GM23338 (cell line): ENCODE results near the gene ARMC5. TPM values are rescaled to one million over a fixed set of nuclear protein-coding genes. Genes with fewer than 3 reads are reported as not detected.

Experiments
- ATAC-seq: fragments of 200-7000 bp; cut with Tn5 transposase; 3 replicates; pipeline ENCODE4 v1.9.1; 2020
- DNase-seq: peaks from one replicate; pipeline ENCODE4 v3.0.0-alpha.2; 2015; ENCODE audit warnings: low spot score
- H2AFZ ChIP-seq: fragments of 200-600 bp; sonication (generic); 2 replicates; pipeline ENCODE4 v1.8.0; 2016; ENCODE audit warnings: antibody characterized with exemption, mild to moderate bottlenecking, moderate library complexity
- H3F3A ChIP-seq: fragments of 200-600 bp; sonication (generic); replicated peaks from 2 replicates; pipeline ENCODE4 v1.8.0; 2017; ENCODE audit warnings: antibody characterized with exemption, mixed run types, low read depth
- H3K27ac ChIP-seq: fragments of 200-600 bp; sonication (generic); 2 replicates; pipeline ENCODE4 v1.6.1; 2016; ENCODE audit warnings: low read depth
- H3K27me3 ChIP-seq: fragments of 200-600 bp; sonication (generic); 2 replicates; pipeline ENCODE4 v1.8.0; 2016; ENCODE audit warnings: mild to moderate bottlenecking, mixed run types, moderate library complexity; ENCODE audit not compliant: insufficient read depth
- H3K36me3 ChIP-seq: fragments of 200-600 bp; sonication (generic); 2 replicates; pipeline ENCODE4 v1.8.0; 2016; ENCODE audit warnings: mild to moderate bottlenecking; ENCODE audit not compliant: insufficient read depth
- H3K4me1 ChIP-seq: fragments of 200-600 bp; sonication (generic); 2 replicates; pipeline ENCODE4 v1.8.0; 2016; ENCODE audit warnings: mild to moderate bottlenecking, moderate library complexity; ENCODE audit not compliant: insufficient read depth
- H3K4me2 ChIP-seq: fragments of 200-600 bp; sonication (generic); 2 replicates; pipeline ENCODE4 v1.7.1; 2017; ENCODE audit warnings: mixed run types
- H3K4me3 ChIP-seq: fragments of 200-600 bp; sonication (generic); 2 replicates; pipeline ENCODE4 v1.6.1; 2016; ENCODE audit warnings: mixed run types
- H3K79me2 ChIP-seq: fragments of 200-600 bp; sonication (generic); replicated peaks from 2 replicates; pipeline ENCODE4 v1.8.0; 2017; ENCODE audit warnings: mild to moderate bottlenecking; ENCODE audit not compliant: insufficient read depth
- H3K9me2 ChIP-seq: fragments of 200-600 bp; sonication (generic); 2 replicates; pipeline ENCODE4 v1.8.0; 2017; ENCODE audit not compliant: insufficient read depth
- H4K20me1 ChIP-seq: fragments of 200-600 bp; sonication (generic); replicated peaks from 2 replicates; pipeline ENCODE4 v1.8.0; 2017; ENCODE audit warnings: mild to moderate bottlenecking; ENCODE audit not compliant: insufficient read depth
- H3K27ac Mint-ChIP-seq: 2 replicates; pipeline ENCODE4 v1.8.0; 2020; ENCODE audit warnings: inconsistent platforms, mild to moderate bottlenecking, moderate library complexity, mixed read lengths
- H3K27me3 Mint-ChIP-seq: 3 replicates; pipeline ENCODE4 v1.8.0; 2022; ENCODE audit warnings: low read depth, mild to moderate bottlenecking, moderate library complexity, mixed read lengths, inconsistent platforms; ENCODE audit not compliant: insufficient read depth, poor library complexity
- H3K36me3 Mint-ChIP-seq: 3 replicates; pipeline ENCODE4 v1.8.0; 2021; ENCODE audit warnings: low read depth, mild to moderate bottlenecking, inconsistent platforms, moderate library complexity, mixed read lengths
- H3K4me1 Mint-ChIP-seq: 3 replicates; pipeline ENCODE4 v1.8.0; 2020; ENCODE audit warnings: mild to moderate bottlenecking, inconsistent platforms, mixed read lengths
- H3K4me3 Mint-ChIP-seq: 3 replicates; pipeline ENCODE4 v1.8.0; 2021; ENCODE audit warnings: moderate library complexity, mild to moderate bottlenecking, inconsistent platforms, mixed read lengths
- H3K9me3 Mint-ChIP-seq: 3 replicates; pipeline ENCODE4 v1.8.0; 2020; ENCODE audit warnings: moderate library complexity, mild to moderate bottlenecking, inconsistent platforms, mixed read lengths
- ETS1 ChIP-seq: IDR thresholded peaks from 2 replicates; pipeline ENCODE4 v1.6.1; 2016; ENCODE audit warnings: antibody characterized with exemption
- EZH2 ChIP-seq: fragments of 200-600 bp; sonication (generic); IDR thresholded peaks from one replicate; pipeline ENCODE4 v1.8.0; 2017; ENCODE audit warnings: antibody characterized with exemption, mild to moderate bottlenecking, low read depth; ENCODE audit not compliant: unreplicated experiment
- NANOG ChIP-seq: IDR thresholded peaks from 2 replicates; pipeline ENCODE4 v1.6.1; 2016; ENCODE audit warnings: antibody characterized with exemption, borderline replicate concordance
- ZNF331 ChIP-seq: fragments of 250-450 bp; sonication (Bioruptor Pico); IDR thresholded peaks from 2 replicates; pipeline ENCODE4 v1.5.0; 2020; ENCODE audit warnings: low read depth, mild to moderate bottlenecking, moderate library complexity
- ZNF462 ChIP-seq: fragments of 250-450 bp; sonication (Bioruptor Pico); IDR thresholded peaks from 2 replicates; pipeline ENCODE4 v1.5.0; 2020; ENCODE audit warnings: mild to moderate bottlenecking, moderate library complexity
- polyA plus RNA-seq: library from polyadenylated mRNA; unstranded; fragments of >200 nt; fragmentation: Nextera tagmentation; extraction: Ambion mirVana; gene quantifications from 2 replicates; pipeline ENCODE4 v1.2.1, GENCODE V29; 2016
- total RNA-seq: library from RNA; depleted of rRNA; stranded (reverse); fragments of >200 nt; shearing (Covaris generic); gene quantifications from 2 replicates; pipeline ENCODE4 v1.2.3, GENCODE V29; 2014

ARMC5 gene
- total and polyA plus RNA-seq, 2 experiments from 2014 or later: 5.9 to 11.3 TPM

DNA sequence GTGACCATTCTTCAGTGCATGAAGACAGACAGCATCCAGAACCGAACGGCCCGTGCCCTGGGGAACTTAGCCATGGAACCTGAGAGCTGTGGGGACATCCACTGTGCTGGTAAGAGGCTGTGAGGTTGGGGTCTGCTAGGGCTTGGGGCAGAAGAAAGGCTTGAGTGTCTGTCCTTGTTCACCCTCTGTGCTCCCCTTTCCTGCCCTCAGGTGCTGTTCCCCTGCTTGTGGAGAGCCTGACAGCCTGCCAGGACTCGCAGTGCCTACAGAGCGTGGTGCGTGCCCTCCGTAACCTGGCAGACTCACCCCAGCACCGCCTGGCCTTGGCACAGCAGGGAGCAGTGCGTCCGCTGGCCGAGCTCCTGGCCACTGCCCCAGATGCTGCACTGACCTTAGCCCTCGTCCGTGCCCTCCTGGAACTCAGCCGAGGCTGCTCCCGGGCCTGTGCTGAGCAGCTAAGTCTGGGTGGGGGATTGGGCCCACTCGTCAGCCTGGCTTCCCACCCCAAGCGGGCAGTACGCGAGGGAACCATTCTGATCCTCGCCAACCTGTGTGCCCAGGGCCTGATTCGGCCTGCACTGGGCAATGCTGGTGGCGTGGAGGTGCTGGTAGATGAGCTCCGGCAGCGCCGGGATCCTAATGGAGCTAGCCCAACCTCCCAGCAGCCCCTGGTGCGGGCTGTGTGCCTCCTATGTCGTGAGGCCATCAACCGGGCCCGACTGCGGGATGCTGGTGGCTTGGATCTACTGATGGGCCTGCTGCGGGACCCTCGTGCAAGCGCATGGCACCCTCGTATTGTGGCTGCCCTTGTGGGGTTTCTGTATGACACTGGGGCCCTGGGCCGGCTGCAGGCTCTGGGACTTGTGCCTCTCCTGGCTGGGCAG, 2.9 kb downstream of the ARMC5 start:
- no peak overlapping the region for H3K4me3 ChIP-seq
- H3K36me3 ChIP-seq: no peaks in the 10 kb centered on the region; the same call in 1 of the 2 replicates
- peaks cover 6% of the 10 kb centered on the region for H4K20me1 ChIP-seq
- no peak overlapping the region for H3K27ac Mint-ChIP-seq
- ATAC-seq (no peak), DNase-seq (no peak)
- no peak overlapping the region for H3K27ac ChIP-seq
- no peak overlapping the region for H3K4me3 Mint-ChIP-seq
- no peaks in the 10 kb centered on the region for H3K27me3 ChIP-seq
- H3K9me2 ChIP-seq: no peaks in the 10 kb centered on the region
- H3K79me2 ChIP-seq: peaks cover 9% of the 10 kb centered on the region
- H3K4me1 Mint-ChIP-seq: peaks cover 8% of the 10 kb centered on the region
- peaks cover 31% of the 10 kb centered on the region for H3K36me3 Mint-ChIP-seq
- H3K4me1 ChIP-seq: peaks cover 8% of the 10 kb centered on the region; the same call in 1 of the 2 replicates
- no peak overlapping the region for H3K4me2 ChIP-seq
- peaks cover 2% of the 10 kb centered on the region for H3K27me3 Mint-ChIP-seq
- TF ChIP-seq NANOG (no peak), EZH2 (no peak), ZNF462 (CRISPR knock-in tag) (no peak), ZNF331 (no peak), ETS1 (no peak)
- peaks cover 4% of the 10 kb centered on the region; the same call in 1 of the 2 replicates for H3F3A ChIP-seq
- H3K9me3 Mint-ChIP-seq: peaks cover 4% of the 10 kb centered on the region; the same call in 2 of the 3 replicates
- no peak overlapping the region for H2AFZ ChIP-seq
